Uterus (tissue), 2 donors: Measurements from ENCODE around the gene KMT5B.

Source experiments
- CTCF ChIP-seq, 4 experiments: fragments of 200-600 bp in 2 of 4; fragments of 450-650 bp in 2 of 4; sonication (generic) in 2 of 4; IDR thresholded peaks; one replicate each; pipeline ENCODE4 v1.5.1; 2016 to 2019; ENCODE audit warnings: antibody characterized with exemption in 4 of 4, mild to moderate bottlenecking in 2 of 4, moderate library complexity in 1 of 4
- POLR2A ChIP-seq, 2 donors: fragments of 450-650 bp; IDR thresholded peaks; one replicate each; pipeline ENCODE4 v1.6.1; 2016; ENCODE audit warnings: antibody characterized with exemption in 2 of 2, mild to moderate bottlenecking in 1 of 2, moderate library complexity in 1 of 2

DNA sequence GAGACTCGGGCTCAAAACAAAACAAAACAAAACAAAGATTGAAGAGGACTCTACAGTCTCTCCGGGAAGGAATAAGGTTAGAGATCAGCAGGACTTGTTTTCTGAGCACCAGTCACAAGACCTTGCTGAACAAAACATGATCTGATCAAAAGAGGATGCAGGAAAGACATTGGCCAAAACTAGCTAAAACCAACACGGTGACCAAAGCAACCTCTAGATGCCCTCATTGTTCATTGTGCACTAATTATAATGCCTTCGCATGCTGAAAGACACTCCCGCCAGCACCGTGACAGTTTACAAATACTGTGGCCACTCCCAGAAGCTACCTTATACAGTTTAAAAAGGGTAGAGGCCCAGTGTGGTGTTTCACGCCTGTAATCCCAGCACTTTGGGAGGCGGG lies 76.2 kb downstream of the KMT5B start:
- no peak for TF ChIP-seq POLR2A (IDR thresholded peaks at IDR 0.05)
- no peak for TF ChIP-seq CTCF (IDR thresholded peaks at IDR 0.05)
